ENCODE measurements around the gene CSRP3.

DNA sequence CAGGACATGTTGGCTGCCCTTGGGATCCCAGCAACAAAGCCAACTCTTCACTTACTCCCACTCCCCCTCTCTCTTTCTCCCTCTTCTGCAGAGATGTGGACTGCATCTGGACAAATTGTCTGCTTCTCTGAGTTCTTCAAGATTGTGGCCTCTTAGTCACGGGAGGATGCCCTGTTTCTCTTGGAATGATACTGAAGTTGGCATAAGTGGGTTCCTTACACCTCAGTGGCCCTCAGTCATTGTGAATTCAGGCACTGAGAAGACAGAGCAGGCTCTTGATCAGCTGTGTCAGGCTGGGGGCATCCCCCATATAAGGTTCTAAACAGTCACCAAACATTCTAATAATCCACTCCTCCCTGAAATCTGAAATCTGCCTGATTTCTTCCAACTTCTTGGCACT is 45.0 kb upstream of the CSRP3 start:
- TF ChIP-seq DMBX1 (CRISPR knock-in tag; IDR thresholded peaks at IDR 0.05; ENCODE audit: borderline replicate concordance): no peak
- TF ChIP-seq, protein P1, sequence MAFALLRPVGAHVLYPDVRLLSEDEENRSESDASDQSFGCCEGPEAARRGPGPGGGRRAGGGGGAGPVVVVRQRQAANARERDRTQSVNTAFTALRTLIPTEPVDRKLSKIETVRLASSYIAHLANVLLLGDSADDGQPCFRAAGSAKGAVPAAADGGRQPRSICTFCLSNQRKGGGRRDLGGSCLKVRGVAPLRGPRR (CRISPR knock-in tag; IDR thresholded peaks at IDR 0.05): no peak
- TF ChIP-seq PHF8 (IDR thresholded peaks at IDR 0.05; ENCODE audit: borderline replicate concordance, low read length): no peak
- TF ChIP-seq, protein P2, sequence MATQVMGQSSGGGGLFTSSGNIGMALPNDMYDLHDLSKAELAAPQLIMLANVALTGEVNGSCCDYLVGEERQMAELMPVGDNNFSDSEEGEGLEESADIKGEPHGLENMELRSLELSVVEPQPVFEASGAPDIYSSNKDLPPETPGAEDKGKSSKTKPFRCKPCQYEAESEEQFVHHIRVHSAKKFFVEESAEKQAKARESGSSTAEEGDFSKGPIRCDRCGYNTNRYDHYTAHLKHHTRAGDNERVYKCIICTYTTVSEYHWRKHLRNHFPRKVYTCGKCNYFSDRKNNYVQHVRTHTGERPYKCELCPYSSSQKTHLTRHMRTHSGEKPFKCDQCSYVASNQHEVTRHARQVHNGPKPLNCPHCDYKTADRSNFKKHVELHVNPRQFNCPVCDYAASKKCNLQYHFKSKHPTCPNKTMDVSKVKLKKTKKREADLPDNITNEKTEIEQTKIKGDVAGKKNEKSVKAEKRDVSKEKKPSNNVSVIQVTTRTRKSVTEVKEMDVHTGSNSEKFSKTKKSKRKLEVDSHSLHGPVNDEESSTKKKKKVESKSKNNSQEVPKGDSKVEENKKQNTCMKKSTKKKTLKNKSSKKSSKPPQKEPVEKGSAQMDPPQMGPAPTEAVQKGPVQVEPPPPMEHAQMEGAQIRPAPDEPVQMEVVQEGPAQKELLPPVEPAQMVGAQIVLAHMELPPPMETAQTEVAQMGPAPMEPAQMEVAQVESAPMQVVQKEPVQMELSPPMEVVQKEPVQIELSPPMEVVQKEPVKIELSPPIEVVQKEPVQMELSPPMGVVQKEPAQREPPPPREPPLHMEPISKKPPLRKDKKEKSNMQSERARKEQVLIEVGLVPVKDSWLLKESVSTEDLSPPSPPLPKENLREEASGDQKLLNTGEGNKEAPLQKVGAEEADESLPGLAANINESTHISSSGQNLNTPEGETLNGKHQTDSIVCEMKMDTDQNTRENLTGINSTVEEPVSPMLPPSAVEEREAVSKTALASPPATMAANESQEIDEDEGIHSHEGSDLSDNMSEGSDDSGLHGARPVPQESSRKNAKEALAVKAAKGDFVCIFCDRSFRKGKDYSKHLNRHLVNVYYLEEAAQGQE (IDR thresholded peaks at IDR 0.05; ENCODE audit: borderline replicate concordance): no peak
- TF ChIP-seq, protein P2 (CRISPR knock-in tag; IDR thresholded peaks at IDR 0.05; ENCODE audit: low read depth): no peak
- no peak for TF ChIP-seq HDAC6 (IDR thresholded peaks at IDR 0.05; ENCODE audit: low read depth, low read length)
- TF ChIP-seq MEIS2 (IDR thresholded peaks at IDR 0.05; ENCODE audit: partially characterized antibody): no peak
- TF ChIP-seq RAD21 (CRISPR knock-in tag; conservative IDR thresholded peaks at IDR 0.05 in 1 of 2, IDR thresholded peaks at IDR 0.05 in 1 of 2): no peak
- TF ChIP-seq MAZ (CRISPR knock-in tag; conservative IDR thresholded peaks at IDR 0.05 in 1 of 2, IDR thresholded peaks at IDR 0.05 in 1 of 2): no peak
